GM18502 (cell line): ENCODE results near the gene GP2.
"Not testable (repeated sequence)": the region's sequence is repeated elsewhere in the genome, so short reads cannot be mapped to it uniquely, and the experiment has no call there.

ENCODE experiments used
- ATAC-seq: cut with Tn5 transposase; IDR thresholded peaks from one replicate; pipeline ENCODE4 v1.9.1; 2021; ENCODE audit warnings: mild to moderate bottlenecking; ENCODE audit not compliant: unreplicated experiment, poor library complexity

The GP2 gene

DNA sequence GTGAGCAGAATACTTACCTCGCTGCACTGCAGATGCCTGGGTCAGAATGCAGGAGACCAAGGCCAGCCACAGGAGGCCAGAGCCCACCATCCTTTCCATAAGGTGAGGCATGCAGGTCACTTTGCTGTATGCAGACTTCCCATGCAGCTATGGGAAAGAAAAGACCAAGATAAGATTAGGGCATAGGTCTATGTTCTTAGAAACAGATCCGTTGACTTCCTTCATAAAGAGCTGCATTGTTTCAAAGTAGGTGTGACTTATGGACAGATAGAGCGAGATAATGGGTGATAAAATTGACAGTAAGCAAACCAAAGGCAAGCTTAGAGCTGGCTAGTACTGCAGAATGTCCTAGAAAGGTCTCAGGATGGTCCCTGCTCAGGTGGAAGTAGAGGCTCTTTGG lies 992 bp downstream of the GP2 start:
- no peak for ATAC-seq

GRCh38 chr16:20325005-20325404 lies 2.3 kb downstream of the GP2 start:
- no peak for ATAC-seq

DNA sequence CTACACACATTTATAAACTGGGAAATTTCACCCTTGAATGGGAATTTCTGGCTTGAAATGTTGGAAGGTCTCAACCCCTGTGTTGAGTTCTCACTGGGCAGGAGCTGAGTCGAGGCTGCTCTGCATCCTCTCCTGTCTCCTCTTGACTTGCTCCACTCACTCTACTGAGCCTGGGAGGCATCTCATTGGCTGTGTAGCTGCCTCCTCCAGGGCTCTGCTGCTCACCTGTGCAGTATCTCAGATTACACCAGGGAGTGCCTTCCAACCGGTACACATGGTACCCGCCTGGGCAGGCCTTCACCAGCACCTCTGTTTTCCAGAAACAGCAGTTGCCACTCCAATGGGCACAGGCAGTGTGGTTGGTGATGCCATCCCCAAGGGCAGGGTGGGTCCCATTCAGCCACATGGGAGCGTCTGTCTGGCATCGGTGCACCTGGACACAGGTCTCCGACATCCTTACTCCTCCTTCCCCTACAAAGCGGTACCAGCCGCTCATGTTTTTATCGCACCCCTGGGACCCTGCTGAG lies 3.7 kb downstream of the GP2 start:
- ATAC-seq, result no peak

DNA sequence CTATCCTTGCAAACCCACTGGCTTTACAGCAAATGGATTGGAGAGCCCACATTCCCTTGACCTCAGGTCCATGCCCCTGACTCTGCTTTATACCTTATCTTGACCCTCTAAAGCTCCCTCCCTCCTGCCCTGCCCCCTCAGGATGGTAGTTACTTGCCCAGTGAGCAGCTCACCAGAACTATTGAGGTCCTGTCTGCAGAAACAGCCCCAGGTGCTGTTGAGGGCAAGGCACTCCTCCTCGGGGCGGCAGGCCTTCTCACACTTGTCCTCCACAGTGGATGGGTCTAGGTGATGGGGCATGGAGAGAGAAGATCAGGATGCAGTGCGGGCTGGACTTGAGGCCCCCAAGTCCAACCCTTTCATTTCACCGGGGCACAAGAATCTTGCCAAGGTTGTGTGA lies 4.6 kb downstream of the GP2 start:
- no peak for ATAC-seq

DNA sequence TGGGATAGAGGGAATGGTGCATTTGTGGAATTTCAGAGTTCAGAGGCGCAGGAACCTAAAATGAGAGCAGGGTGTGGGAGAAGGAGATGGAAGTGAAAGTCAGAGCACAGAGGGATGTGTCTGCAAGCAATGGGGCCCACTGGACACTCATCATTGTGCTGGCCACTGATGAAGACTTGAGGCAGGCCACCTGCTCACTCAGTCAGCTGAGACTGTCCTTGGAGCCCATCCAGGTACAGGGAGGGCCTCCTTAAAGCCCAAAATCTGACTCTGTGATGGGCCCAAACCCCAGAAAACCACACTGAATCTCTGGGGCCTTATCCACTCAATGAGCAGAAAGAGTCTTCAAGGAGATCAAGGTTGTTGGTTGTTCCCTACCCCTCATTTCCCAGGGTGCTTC lies 5.6 kb downstream of the GP2 start:
- no peak for ATAC-seq

DNA sequence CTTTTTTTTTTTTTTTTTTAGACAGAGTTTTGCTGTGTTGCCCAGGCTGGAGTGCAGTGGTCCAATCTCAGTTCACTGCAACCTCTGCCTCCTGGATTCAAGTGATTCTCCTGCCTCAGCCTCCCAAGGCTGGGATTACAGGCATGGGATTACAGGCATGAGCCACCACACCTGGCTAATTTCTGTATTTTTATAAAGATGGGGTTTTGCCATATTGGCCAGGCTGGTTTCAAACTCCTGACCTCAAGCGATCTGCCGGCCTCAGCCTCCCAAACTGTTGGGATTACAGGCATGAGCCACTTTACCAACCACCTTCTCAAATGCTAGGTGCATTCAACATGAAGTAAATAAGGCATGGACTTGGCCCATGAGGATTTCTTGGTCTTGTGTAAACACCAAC lies 6.3 kb downstream of the GP2 start:
- ATAC-seq, result not testable (repeated sequence)

DNA sequence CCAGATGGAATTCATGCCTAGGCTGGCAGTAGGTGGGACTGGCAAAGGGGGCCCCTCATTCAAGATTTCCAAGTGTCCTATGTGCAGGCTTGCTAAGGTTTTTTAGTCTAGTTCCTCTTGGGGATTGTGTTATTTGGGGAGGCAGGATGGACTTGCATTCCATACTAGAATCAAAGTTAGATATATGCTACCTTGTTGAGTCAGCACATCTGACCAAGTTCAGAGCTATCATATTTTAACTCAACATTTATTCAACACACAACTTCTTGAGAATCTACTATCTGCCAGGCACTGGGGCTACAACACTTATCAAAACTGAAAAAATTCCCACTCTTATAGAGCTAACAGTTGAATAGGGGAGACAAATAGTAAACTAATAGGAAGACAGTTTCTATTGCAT lies 6.7 kb downstream of the GP2 start:
- no peak for ATAC-seq

DNA sequence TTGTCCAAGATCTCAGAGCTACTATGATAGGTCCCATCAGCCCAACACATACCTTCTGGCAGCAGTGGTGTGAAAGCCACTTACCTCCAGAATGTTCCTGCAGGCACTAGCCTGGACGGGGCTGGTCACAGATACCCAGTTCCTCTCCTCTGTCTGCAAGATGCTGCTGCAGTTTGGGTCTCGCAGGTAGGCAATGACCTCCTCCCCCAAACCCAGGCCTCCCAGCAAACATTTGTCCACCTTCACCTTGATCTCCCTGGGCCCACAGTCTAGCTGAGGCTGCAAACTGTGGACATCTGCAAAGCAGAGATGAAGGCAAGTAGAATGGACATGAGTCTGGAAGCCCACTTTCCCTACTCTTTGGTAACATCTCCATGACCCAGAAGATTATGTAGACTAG lies 7.1 kb downstream of the GP2 start:
- ATAC-seq, result no peak

- ATAC-seq, result no peak
Measured at GRCh38 chr16:20319406-20319805, 7.9 kb downstream of the GP2 start.

- no peak for ATAC-seq
Measured at GRCh38 chr16:20318437-20318836, 8.9 kb downstream of the GP2 start.

- no peak for ATAC-seq
Measured at GRCh38 chr16:20318006-20318405, 9.3 kb downstream of the GP2 start.

- ATAC-seq, result no peak
Measured at GRCh38 chr16:20317117-20317516, 10.2 kb downstream of the GP2 start.

GRCh38 chr16:20316715-20317114 lies 10.6 kb downstream of the GP2 start:
- ATAC-seq, result no peak

DNA sequence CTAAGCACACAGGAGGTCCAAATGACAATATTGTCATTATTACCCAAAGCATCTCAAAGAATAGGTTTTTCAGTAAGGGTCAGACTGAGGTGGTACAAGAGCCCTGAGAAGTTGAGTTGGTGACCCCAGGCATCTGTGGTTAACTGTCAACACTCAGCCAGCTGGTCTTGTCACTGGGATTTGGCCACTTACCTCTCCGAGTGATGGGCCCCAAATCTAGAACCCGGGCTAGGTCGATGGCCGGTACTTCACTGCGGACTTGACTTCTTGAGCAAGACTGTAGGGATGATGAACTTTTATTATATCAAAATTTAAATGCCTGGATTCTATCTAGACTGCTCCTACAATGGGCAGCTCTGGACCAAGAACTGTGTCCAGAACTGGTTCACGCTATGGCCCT lies 11.5 kb downstream of the GP2 start:
- ATAC-seq, result no peak

DNA sequence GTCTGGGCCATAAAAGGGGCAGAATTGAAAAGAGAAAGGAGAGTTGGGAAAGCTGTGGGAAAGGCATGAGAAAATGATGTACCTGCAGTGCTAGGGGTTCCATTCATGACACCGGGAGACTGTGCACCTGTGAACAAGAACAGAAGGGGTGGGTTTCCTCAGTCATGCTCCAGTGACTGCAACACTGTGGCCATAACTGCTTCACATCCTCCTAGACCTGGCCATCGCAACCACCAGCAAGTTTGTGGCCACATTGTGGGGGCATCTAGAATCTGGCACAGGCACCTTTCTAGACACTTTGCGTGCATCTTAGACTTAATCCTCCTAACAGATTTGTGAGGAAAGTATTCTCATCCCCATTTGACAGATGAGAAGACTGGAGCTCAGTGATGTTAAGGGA lies 12.7 kb downstream of the GP2 start:
- ATAC-seq, result no peak

DNA sequence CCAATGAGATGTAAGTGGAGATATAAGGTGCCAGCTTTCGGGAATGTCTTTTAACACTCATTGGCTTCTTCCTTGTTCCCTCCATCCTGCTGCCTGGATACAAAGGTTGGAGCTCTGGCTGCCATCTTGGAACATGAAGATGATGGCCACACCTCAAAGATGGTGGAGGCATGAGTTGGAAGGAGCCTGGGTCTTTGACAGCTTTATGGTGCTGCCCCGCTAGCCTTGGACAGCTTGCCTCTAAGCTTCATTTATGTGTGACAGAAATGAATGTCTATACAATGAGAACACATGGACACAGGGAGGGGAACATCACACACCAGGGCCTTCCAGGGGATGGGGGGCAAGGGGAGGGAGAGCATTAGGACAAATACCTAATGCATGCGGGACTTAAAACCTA lies 13.6 kb downstream of the GP2 start:
- no peak for ATAC-seq

GRCh38 chr16:20312536-20313095 lies 14.7 kb downstream of the GP2 start:
- ATAC-seq, result not testable (repeated sequence)

DNA sequence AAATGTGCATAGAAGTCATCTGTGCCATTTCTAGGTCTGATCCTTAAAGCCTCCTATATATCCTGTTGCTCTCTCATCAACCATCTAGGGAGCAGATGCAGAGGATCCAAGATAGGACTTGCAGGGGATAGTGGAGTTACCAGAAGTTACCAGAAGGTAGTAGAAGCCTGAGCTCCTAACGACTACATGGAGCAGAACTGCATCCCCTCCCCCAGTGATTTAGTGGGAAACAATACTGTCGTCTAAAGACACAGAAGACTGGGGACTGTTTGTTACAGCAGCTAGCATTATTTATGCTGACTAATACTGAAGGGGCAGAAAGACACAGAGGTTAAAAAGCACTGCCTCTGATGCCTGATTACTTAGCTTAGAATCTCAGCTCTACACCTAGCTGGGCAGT lies 15.8 kb downstream of the GP2 start:
- no peak for ATAC-seq

- ATAC-seq, result no peak
Measured at GRCh38 chr16:20310421-20311395, 16.6 kb downstream of the GP2 start.

DNA sequence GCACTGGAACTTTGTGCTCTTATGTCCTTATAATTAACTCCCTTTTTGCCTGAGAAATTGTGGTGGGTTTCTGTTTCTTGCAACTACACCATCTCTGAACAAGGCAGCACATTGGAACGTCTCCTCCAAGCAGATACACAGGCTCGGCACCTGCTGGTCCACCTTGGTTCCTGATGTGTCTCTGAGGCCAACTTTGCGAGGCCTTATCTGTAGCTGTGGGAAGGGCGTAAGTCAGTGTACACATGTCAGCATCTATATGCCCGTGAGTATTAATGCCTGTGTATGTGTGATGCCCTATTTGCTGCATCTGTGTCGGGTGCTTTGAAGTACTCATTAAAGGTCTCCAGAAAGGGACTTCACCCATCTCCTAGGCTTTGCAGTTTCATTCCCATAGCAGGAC lies 17.5 kb downstream of the GP2 start:
- no peak for ATAC-seq

DNA sequence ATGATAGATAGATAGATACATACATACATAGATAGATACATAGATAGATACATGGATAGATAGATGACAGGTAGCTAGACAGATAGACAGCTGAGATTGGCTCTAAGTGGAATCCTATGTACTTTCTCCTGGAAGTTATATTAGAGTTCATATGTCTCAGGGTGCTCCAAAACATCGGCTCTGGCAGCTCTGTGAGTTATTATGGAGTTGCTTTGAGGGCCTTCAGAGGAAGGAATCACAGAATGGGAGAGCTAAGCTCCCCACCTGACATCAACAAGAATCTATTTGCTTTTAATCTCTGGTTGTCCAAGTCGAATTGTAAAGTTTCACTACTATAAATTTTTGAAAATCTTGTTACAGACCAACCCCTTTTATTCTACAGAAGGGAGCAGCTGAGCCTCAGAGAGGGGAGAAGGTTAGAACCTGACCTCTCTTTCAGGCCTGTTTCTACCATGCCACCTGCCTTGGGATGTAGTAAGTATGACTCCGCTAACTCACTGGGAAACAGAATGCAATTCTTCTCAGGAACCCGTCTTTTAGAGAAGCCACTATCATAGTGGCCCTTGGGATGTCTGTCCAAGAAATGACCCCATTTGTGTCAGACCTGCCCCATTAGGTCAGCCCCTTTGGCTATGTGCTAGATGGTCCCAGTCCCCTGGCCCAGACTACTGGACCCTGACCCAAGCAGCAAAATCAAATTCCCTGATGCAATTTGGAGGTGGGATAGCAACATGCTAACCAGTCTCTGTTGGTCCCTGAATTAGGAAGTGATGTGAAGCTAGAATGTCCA lies 18.3 kb downstream of the GP2 start:
- no peak for ATAC-seq
